ENCODE data around the gene ACSM4. TPM values are rescaled to one million over a fixed set of nuclear protein-coding genes. Genes with fewer than 3 reads are reported as not detected.

Gene ACSM4
- total RNA-seq, 1 donor from 2014 or later, result not detected

DNA sequence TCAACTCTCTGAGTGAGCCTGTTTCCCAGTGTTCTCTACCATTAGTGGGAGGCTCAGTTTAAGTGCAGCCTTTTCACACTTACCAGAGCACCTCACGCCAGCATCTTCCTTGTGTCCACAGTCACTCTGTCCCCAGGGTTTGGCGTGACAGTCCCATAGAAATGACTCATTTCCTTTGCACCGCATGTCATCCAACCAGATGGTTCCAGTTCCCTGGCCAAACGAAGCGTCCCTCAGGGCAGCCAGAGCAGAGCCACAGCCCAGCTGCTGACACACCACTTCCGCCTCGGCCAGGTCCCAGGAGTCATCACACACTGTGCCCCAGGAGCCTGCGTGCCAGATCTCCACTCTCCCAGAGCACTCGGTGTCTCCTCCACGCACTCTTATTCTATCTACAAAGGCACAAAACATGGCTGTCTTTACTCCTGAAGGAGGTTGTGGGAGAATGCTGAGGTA lies 65.4 kb downstream of the ACSM4 start:
- Histone ChIP-seq H2AFZ (ENCODE audit: low read depth, low read length) (peak overlapping the region; percentile 58), H3K9ac (ENCODE audit: low read length) (no peak overlapping the region), H3K36me3 (ENCODE audit: insufficient read depth, low read length) (peaks cover 2% of the 10 kb centered on the region), H4K20me1 (ENCODE audit: insufficient read depth, low read length) (no peaks in the 10 kb centered on the region), H3K79me2 (ENCODE audit: insufficient read depth, low read length) (no peaks in the 10 kb centered on the region), H3K4me3 (ENCODE audit: insufficient read depth, low read depth, low read length) (no peak overlapping the region), H3K9me3 (ENCODE audit: insufficient read depth, low read depth, low read length) (no peaks in the 10 kb centered on the region), H3K4me1 (ENCODE audit: insufficient read depth, low read length) (no peaks in the 10 kb centered on the region), H3K27ac (ENCODE audit: low read depth, low read length) (no peak overlapping the region), H3K4me2 (ENCODE audit: low read length) (no peak overlapping the region), H3K27me3 (ENCODE audit: insufficient read depth, low read length) (no peaks in the 10 kb centered on the region)
- no peak for TF ChIP-seq EZH2 (IDR thresholded peaks at IDR 0.05; ENCODE audit: insufficient read depth, low read length)
- no peak overlapping the region for H3K4me3 Mint-ChIP-seq (ENCODE audit: unreplicated experiment)
- FAIRE-seq (no peak), DNase-seq (ENCODE audit: low read depth) (no peak)
- no peaks in the 10 kb centered on the region for H3K36me3 Mint-ChIP-seq (ENCODE audit: low read depth, unreplicated experiment)
- H3K4me1 Mint-ChIP-seq (ENCODE audit: low read depth, unreplicated experiment), result peaks cover 5% of the 10 kb centered on the region
- no peaks in the 10 kb centered on the region for H3K27me3 Mint-ChIP-seq (ENCODE audit: low read depth, unreplicated experiment)
- H3K27ac Mint-ChIP-seq (ENCODE audit: unreplicated experiment), result no peak overlapping the region
- H3K9me3 Mint-ChIP-seq (ENCODE audit: unreplicated experiment), result no peaks in the 10 kb centered on the region

DNA sequence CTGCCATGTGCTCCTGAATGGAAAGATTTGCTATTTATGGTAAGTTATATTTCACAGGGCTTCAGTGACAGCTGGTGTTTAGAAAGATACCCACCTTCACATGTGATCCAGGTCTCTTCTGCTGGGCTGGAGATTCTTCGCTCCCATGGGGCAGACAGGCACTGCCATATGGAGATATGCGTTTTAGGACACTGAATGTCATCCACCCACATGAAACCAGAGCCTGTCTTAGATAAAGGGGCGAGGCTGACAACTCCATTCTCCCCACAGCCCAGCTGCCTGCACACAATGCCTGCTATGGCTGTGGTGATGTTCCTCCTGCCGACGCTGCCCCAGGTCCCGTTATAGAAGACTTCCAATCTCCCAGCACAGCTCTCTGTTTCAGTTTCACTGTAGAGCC lies 69.4 kb downstream of the ACSM4 start:
- Histone ChIP-seq H3K4me1 (ENCODE audit: insufficient read depth, low read length) (no peaks in the 10 kb centered on the region), H3K9me3 (ENCODE audit: insufficient read depth, low read depth, low read length) (no peaks in the 10 kb centered on the region), H3K4me2 (ENCODE audit: low read length) (no peak overlapping the region), H3K36me3 (ENCODE audit: insufficient read depth, low read length) (peaks cover 2% of the 10 kb centered on the region), H3K79me2 (ENCODE audit: insufficient read depth, low read length) (no peaks in the 10 kb centered on the region), H3K9ac (ENCODE audit: low read length) (no peak overlapping the region), H2AFZ (ENCODE audit: low read depth, low read length) (no peak overlapping the region), H3K27me3 (ENCODE audit: insufficient read depth, low read length) (no peaks in the 10 kb centered on the region), H3K4me3 (ENCODE audit: insufficient read depth, low read depth, low read length) (no peak overlapping the region), H3K27ac (ENCODE audit: low read depth, low read length) (no peak overlapping the region), H4K20me1 (ENCODE audit: insufficient read depth, low read length) (no peaks in the 10 kb centered on the region)
- Mint-ChIP-seq H3K4me3 (ENCODE audit: unreplicated experiment) (no peak overlapping the region), H3K27me3 (ENCODE audit: low read depth, unreplicated experiment) (no peaks in the 10 kb centered on the region), H3K36me3 (ENCODE audit: low read depth, unreplicated experiment) (no peaks in the 10 kb centered on the region), H3K9me3 (ENCODE audit: unreplicated experiment) (no peaks in the 10 kb centered on the region), H3K4me1 (ENCODE audit: low read depth, unreplicated experiment) (peaks cover 3% of the 10 kb centered on the region), H3K27ac (ENCODE audit: unreplicated experiment) (no peak overlapping the region)
- TF ChIP-seq EZH2 (IDR thresholded peaks at IDR 0.05; ENCODE audit: insufficient read depth, low read length), result no peak
- no peak for TF ChIP-seq CTCF (IDR thresholded peaks at IDR 0.05; ENCODE audit: insufficient read depth, low read depth, low read length)
- no peak for DNase-seq (ENCODE audit: low read depth)
- FAIRE-seq, result no peak

GRCh38 chr12:7374423-7375144 lies 70.7 kb downstream of the ACSM4 start:
- H3K9me3 Mint-ChIP-seq (ENCODE audit: unreplicated experiment), result no peaks in the 10 kb centered on the region
- H3K4me2 ChIP-seq (ENCODE audit: low read length), result no peak overlapping the region
- H3K9ac ChIP-seq (ENCODE audit: low read length), result no peak overlapping the region
- no peaks in the 10 kb centered on the region for H3K27me3 ChIP-seq (ENCODE audit: insufficient read depth, low read length)
- H3K4me3 ChIP-seq (ENCODE audit: insufficient read depth, low read depth, low read length), result no peak overlapping the region
- no peaks in the 10 kb centered on the region for H3K36me3 Mint-ChIP-seq (ENCODE audit: low read depth, unreplicated experiment)
- no peak for DNase-seq (ENCODE audit: low read depth)
- H3K4me1 Mint-ChIP-seq (ENCODE audit: low read depth, unreplicated experiment), result no peaks in the 10 kb centered on the region
- no peaks in the 10 kb centered on the region for H3K79me2 ChIP-seq (ENCODE audit: insufficient read depth, low read length)
- H3K4me3 Mint-ChIP-seq (ENCODE audit: unreplicated experiment), result no peak overlapping the region
- no peaks in the 10 kb centered on the region for H3K27me3 Mint-ChIP-seq (ENCODE audit: low read depth, unreplicated experiment)
- H3K36me3 ChIP-seq (ENCODE audit: insufficient read depth, low read length), result peaks cover 2% of the 10 kb centered on the region
- no peaks in the 10 kb centered on the region for H4K20me1 ChIP-seq (ENCODE audit: insufficient read depth, low read length)
- no peak for TF ChIP-seq EZH2 (IDR thresholded peaks at IDR 0.05; ENCODE audit: insufficient read depth, low read length)
- no peak for TF ChIP-seq CTCF (IDR thresholded peaks at IDR 0.05; ENCODE audit: insufficient read depth, low read depth, low read length)
- H3K9me3 ChIP-seq (ENCODE audit: insufficient read depth, low read depth, low read length), result no peaks in the 10 kb centered on the region
- no peak overlapping the region for H3K27ac ChIP-seq (ENCODE audit: low read depth, low read length)
- FAIRE-seq, result no peak
- H3K27ac Mint-ChIP-seq (ENCODE audit: unreplicated experiment), result no peak overlapping the region
- H2AFZ ChIP-seq (ENCODE audit: low read depth, low read length), result no peak overlapping the region
- no peaks in the 10 kb centered on the region for H3K4me1 ChIP-seq (ENCODE audit: insufficient read depth, low read length)

Measured in astrocyte (in vitro differentiated cells and primary cell).